ENCODE measurements around the gene EIF2AK3. TPM values are rescaled to one million over a fixed set of nuclear protein-coding genes. Genes with fewer than 3 reads are reported as not detected.
A peak's percentile ranks its signal among the peaks of the same experiment; 100 is the strongest.

The EIF2AK3 gene
- total RNA-seq, 1 donor from 2014 or later = 18.5 TPM

DNA sequence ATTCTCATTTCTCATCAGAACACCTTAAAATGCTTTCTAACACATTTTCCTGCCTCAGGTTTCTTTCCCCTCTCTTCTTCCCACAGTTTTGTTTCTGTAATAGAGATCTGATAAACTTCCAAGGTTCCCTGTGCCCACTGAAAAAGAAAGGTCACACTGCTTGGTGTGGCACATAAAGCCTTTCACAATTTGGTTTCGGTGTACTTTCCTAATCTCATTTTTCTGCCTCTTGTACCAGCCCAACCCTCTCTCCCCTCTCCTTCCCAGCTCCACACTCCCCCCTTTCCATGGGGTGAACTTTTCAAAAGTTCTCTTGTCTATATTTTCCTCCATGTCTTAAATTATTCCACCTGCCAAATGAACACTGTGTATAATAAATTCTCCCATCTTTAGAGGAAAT, 7.2 kb downstream of the EIF2AK3 start:
- Mint-ChIP-seq H3K9me3 (ENCODE audit: low read depth) (no peaks in the 10 kb centered on the region), H3K27ac (ENCODE audit: unreplicated experiment) (peak overlapping the region; percentile 30), H3K4me1 (ENCODE audit: low read depth) (peaks cover 16% of the 10 kb centered on the region), H3K4me3 (ENCODE audit: unreplicated experiment) (no peak overlapping the region), H3K27me3 (ENCODE audit: low read depth) (no peaks in the 10 kb centered on the region), H3K36me3 (ENCODE audit: low read depth) (no peaks in the 10 kb centered on the region)
- DNase-seq (ENCODE audit: low spot score) = no peak
- TF ChIP-seq, protein P1, sequence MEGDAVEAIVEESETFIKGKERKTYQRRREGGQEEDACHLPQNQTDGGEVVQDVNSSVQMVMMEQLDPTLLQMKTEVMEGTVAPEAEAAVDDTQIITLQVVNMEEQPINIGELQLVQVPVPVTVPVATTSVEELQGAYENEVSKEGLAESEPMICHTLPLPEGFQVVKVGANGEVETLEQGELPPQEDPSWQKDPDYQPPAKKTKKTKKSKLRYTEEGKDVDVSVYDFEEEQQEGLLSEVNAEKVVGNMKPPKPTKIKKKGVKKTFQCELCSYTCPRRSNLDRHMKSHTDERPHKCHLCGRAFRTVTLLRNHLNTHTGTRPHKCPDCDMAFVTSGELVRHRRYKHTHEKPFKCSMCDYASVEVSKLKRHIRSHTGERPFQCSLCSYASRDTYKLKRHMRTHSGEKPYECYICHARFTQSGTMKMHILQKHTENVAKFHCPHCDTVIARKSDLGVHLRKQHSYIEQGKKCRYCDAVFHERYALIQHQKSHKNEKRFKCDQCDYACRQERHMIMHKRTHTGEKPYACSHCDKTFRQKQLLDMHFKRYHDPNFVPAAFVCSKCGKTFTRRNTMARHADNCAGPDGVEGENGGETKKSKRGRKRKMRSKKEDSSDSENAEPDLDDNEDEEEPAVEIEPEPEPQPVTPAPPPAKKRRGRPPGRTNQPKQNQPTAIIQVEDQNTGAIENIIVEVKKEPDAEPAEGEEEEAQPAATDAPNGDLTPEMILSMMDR (IDR thresholded peaks at IDR 0.05) = no peak

DNA sequence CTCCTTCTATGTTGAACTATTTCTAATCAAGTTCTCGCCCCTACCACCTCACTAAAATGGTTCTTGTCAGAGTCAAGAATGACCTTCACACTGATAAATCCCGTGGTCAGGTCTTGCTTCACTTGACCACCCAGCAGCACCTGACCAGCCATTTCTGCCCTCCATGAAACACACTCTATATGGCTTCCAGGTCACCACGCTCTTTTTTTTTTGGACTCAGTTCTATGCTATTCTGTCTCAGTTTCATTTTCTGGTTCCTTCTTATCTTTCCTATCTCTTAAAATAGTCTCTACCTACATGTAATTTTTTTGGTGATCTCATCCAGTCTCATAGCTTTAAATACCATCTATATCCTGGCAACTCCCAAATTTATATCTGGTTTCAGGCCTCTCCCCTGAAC, 11.4 kb downstream of the EIF2AK3 start:
- Mint-ChIP-seq H3K9me3 (ENCODE audit: low read depth) (no peaks in the 10 kb centered on the region), H3K36me3 (ENCODE audit: low read depth) (no peaks in the 10 kb centered on the region), H3K27ac (ENCODE audit: unreplicated experiment) (no peak overlapping the region), H3K27me3 (ENCODE audit: low read depth) (no peaks in the 10 kb centered on the region), H3K4me1 (ENCODE audit: low read depth) (peaks cover 8% of the 10 kb centered on the region), H3K4me3 (ENCODE audit: unreplicated experiment) (no peak overlapping the region)
- DNase-seq (ENCODE audit: low spot score) = no peak
- TF ChIP-seq, protein P1 (IDR thresholded peaks at IDR 0.05) = no peak

DNA sequence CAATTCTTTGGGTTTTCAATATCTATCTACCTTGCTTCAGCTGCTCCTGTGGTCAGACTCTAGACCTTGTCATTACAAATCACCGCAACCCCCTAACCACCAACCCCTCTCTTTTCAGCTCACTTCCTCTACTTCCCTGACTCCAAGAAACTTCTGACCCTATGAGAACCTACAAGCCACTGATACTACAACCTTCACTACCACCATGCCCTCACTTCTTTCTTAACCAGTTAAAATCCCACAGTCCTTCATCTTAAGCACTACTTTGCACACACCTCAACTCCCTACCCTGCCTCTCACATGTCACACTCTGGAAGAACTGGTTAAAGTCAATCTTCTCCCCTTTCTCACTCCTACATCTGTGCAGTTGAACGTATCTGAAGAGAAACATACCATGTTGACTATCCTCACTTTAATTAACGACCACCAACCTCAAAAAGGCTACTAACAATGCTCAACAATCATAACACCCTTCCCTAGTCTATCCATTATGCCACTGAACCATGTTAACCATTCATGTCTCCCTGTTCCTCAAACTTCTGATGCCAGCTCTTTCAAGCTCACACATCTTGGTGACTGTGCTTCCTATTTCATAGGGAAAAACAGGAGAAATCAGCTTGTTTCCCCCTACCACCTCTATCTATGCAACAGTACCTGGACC, 12.6 kb downstream of the EIF2AK3 start:
- no peak overlapping the region for H3K4me3 Mint-ChIP-seq (ENCODE audit: unreplicated experiment)

DNA sequence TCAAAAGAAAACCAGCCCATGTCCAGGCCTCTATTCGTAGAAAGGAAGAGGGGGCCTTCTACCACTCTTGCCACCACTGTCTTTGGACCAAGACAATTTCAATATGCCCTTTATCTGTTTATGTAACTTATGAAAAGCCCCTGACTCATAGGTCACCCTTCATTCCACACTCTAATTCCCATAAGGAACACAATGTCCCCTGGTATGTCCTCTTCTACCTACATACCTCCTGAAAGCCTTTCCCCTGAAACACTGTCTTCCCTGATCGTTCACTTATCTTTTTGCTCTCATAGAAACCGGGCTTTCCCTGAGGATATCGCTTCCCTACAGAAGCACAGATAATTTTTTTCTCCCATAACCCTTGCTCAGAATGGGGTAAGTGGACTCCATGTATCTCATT, 13.3 kb downstream of the EIF2AK3 start:
- TF ChIP-seq, protein P1 (IDR thresholded peaks at IDR 0.05) = no peak
- H3K27ac Mint-ChIP-seq (ENCODE audit: unreplicated experiment) = no peak overlapping the region
- H3K4me1 Mint-ChIP-seq (ENCODE audit: low read depth) = peaks cover 6% of the 10 kb centered on the region
- H3K36me3 Mint-ChIP-seq (ENCODE audit: low read depth) = no peaks in the 10 kb centered on the region
- no peak for DNase-seq (ENCODE audit: low spot score)
- no peaks in the 10 kb centered on the region for H3K9me3 Mint-ChIP-seq (ENCODE audit: low read depth)
- no peak overlapping the region for H3K4me3 Mint-ChIP-seq (ENCODE audit: unreplicated experiment)
- H3K27me3 Mint-ChIP-seq (ENCODE audit: low read depth) = no peaks in the 10 kb centered on the region

More for the DNA sequence above, 12.6 kb downstream of the EIF2AK3 start:
- H3K27me3 Mint-ChIP-seq (ENCODE audit: low read depth) = no peaks in the 10 kb centered on the region
- TF ChIP-seq, protein P1 (IDR thresholded peaks at IDR 0.05) = no peak
- no peaks in the 10 kb centered on the region for H3K9me3 Mint-ChIP-seq (ENCODE audit: low read depth)
- no peak for DNase-seq (ENCODE audit: low spot score)
- H3K27ac Mint-ChIP-seq (ENCODE audit: unreplicated experiment) = no peak overlapping the region
- no peaks in the 10 kb centered on the region for H3K36me3 Mint-ChIP-seq (ENCODE audit: low read depth)
- peaks cover 6% of the 10 kb centered on the region for H3K4me1 Mint-ChIP-seq (ENCODE audit: low read depth)

DNA sequence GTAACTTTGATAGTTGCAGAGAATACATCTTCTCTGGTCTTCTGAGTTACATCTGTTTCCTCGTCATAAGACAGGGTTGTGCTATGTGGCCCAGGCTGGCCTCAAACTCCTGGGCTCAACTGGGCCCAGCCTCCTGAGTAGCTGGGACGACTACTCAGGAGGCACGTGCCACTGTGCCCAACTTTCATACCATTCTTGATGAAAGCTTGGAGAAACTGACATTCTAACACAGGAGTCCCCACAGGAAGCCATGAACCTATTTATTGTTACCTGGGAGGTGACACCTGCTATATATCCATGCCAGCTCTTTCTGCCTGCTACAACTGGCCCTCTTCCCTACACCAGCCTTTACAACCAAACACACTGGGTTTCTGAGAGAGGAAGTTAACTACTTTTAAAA, 19.1 kb downstream of the EIF2AK3 start:
- no peak for DNase-seq (ENCODE audit: low spot score)
- H3K4me3 Mint-ChIP-seq (ENCODE audit: unreplicated experiment) = no peak overlapping the region
- TF ChIP-seq, protein P1 (IDR thresholded peaks at IDR 0.05) = no peak
- no peak overlapping the region for H3K27ac Mint-ChIP-seq (ENCODE audit: unreplicated experiment)
- H3K4me1 Mint-ChIP-seq (ENCODE audit: low read depth) = peaks cover 17% of the 10 kb centered on the region
- H3K9me3 Mint-ChIP-seq (ENCODE audit: low read depth) = no peaks in the 10 kb centered on the region
- H3K27me3 Mint-ChIP-seq (ENCODE audit: low read depth) = no peaks in the 10 kb centered on the region
- no peaks in the 10 kb centered on the region for H3K36me3 Mint-ChIP-seq (ENCODE audit: low read depth)
